Measurements from ENCODE around the gene BUD31. TPM values are rescaled to one million over a fixed set of nuclear protein-coding genes. Genes with fewer than 3 reads are reported as not detected.

The BUD31 gene
- total and polyA plus RNA-seq, 2 experiments from 2014 or later = 77.1 to 247 TPM

DNA sequence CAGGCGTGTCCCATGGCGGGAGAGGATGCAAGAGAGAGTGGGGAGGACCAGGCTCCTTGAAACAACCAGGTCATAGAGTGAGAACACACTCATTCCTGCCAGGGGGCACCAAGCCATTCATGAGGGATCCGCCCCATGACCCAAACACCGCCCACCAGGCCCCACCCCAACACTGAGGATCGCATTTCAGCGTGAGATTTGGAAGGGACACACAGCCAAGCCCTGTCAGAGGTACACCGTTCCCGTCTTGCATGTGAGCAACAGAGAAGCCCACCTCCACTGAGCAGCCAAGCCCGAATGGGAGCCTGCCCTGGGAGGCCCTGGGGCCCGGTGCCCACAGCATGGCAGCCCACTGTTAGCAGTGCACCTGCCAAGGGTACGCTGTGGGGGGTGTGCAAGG lies 42.1 kb upstream of the BUD31 start (continued):
- TF ChIP-seq REST (IDR thresholded peaks at IDR 0.05; ENCODE audit: unreplicated experiment) (no peak), NANOG (IDR thresholded peaks at IDR 0.05; ENCODE audit: borderline replicate concordance) (no peak), CTCF (conservative IDR thresholded peaks at IDR 0.05; ENCODE audit: low read depth in 2 of 2) (no peak; a peak in 1 of 4 replicates)

GRCh38 chr7:99368750-99369389 lies 39.9 kb upstream of the BUD31 start:
- no peak overlapping the region; the same call in 1 of the 2 replicates for H3K27ac ChIP-seq (ENCODE audit: low read depth)
- peak; percentile 23 for DNase-seq (ENCODE audit: low spot score)
- TF ChIP-seq POLR2AphosphoS5 (IDR thresholded peaks at IDR 0.05; ENCODE audit: low read depth) (no peak), EZH2phosphoT487 (IDR thresholded peaks at IDR 0.05; ENCODE audit: unreplicated experiment) (no peak), JUNB (IDR thresholded peaks at IDR 0.05; ENCODE audit: unreplicated experiment) (no peak), CTCF (conservative IDR thresholded peaks at IDR 0.05; ENCODE audit: low read depth in 2 of 2) (no peak), EZH2 (IDR thresholded peaks at IDR 0.05; ENCODE audit: low read depth, unreplicated experiment) (no peak)
- TF ChIP-seq, protein P1, sequence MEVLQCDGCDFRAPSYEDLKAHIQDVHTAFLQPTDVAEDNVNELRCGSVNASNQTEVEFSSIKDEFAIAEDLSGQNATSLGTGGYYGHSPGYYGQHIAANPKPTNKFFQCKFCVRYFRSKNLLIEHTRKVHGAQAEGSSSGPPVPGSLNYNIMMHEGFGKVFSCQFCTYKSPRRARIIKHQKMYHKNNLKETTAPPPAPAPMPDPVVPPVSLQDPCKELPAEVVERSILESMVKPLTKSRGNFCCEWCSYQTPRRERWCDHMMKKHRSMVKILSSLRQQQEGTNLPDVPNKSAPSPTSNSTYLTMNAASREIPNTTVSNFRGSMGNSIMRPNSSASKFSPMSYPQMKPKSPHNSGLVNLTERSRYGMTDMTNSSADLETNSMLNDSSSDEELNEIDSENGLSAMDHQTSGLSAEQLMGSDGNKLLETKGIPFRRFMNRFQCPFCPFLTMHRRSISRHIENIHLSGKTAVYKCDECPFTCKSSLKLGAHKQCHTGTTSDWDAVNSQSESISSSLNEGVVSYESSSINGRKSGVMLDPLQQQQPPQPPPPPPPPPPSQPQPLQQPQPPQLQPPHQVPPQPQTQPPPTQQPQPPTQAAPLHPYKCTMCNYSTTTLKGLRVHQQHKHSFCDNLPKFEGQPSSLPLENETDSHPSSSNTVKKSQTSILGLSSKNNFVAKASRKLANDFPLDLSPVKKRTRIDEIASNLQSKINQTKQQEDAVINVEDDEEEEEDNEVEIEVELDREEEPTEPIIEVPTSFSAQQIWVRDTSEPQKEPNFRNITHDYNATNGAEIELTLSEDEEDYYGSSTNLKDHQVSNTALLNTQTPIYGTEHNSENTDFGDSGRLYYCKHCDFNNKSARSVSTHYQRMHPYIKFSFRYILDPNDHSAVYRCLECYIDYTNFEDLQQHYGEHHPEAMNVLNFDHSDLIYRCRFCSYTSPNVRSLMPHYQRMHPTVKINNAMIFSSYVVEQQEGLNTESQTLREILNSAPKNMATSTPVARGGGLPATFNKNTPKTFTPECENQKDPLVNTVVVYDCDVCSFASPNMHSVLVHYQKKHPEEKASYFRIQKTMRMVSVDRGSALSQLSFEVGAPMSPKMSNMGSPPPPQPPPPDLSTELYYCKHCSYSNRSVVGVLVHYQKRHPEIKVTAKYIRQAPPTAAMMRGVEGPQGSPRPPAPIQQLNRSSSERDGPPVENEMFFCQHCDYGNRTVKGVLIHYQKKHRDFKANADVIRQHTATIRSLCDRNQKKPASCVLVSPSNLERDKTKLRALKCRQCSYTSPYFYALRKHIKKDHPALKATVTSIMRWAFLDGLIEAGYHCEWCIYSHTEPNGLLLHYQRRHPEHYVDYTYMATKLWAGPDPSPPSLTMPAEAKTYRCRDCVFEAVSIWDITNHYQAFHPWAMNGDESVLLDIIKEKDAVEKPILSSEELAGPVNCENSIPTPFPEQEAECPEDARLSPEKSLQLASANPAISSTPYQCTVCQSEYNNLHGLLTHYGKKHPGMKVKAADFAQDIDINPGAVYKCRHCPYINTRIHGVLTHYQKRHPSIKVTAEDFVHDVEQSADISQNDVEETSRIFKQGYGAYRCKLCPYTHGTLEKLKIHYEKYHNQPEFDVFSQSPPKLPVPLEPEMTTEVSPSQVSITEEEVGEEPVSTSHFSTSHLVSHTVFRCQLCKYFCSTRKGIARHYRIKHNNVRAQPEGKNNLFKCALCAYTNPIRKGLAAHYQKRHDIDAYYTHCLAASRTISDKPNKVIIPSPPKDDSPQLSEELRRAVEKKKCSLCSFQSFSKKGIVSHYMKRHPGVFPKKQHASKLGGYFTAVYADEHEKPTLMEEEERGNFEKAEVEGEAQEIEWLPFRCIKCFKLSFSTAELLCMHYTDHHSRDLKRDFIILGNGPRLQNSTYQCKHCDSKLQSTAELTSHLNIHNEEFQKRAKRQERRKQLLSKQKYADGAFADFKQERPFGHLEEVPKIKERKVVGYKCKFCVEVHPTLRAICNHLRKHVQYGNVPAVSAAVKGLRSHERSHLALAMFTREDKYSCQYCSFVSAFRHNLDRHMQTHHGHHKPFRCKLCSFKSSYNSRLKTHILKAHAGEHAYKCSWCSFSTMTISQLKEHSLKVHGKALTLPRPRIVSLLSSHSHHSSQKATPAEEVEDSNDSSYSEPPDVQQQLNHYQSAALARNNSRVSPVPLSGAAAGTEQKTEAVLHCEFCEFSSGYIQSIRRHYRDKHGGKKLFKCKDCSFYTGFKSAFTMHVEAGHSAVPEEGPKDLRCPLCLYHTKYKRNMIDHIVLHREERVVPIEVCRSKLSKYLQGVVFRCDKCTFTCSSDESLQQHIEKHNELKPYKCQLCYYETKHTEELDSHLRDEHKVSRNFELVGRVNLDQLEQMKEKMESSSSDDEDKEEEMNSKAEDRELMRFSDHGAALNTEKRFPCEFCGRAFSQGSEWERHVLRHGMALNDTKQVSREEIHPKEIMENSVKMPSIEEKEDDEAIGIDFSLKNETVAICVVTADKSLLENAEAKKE (CRISPR knock-in tag; IDR thresholded peaks at IDR 0.05) = no peak
- TF ChIP-seq, protein P2, sequence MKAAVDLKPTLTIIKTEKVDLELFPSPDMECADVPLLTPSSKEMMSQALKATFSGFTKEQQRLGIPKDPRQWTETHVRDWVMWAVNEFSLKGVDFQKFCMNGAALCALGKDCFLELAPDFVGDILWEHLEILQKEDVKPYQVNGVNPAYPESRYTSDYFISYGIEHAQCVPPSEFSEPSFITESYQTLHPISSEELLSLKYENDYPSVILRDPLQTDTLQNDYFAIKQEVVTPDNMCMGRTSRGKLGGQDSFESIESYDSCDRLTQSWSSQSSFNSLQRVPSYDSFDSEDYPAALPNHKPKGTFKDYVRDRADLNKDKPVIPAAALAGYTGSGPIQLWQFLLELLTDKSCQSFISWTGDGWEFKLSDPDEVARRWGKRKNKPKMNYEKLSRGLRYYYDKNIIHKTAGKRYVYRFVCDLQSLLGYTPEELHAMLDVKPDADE (IDR thresholded peaks at IDR 0.05) = no peak

More at GRCh38 chr7:99368750-99369389, 39.9 kb upstream of the BUD31 start:
- H3F3A ChIP-seq (replicated peaks; ENCODE audit: low read depth) = 0 out of 2 replicates have a peak, but pooled peaks cover 8% of the 10 kb centered on the region
- Mint-ChIP-seq H3K27ac (no peak overlapping the region), H3K4me3 (no peak overlapping the region), H3K4me1 (peaks cover 20% of the 10 kb centered on the region), H3K27me3 (ENCODE audit: insufficient read depth, low read depth, poor library complexity) (peaks cover 9% of the 10 kb centered on the region), H3K9me3 (no peaks in the 10 kb centered on the region), H3K36me3 (ENCODE audit: low read depth) (peaks cover 19% of the 10 kb centered on the region)
- no peak for ATAC-seq
- no peak overlapping the region for H3K4me3 ChIP-seq
- no peaks in the 10 kb centered on the region for H3K27me3 ChIP-seq (ENCODE audit: insufficient read depth)
- peaks cover 5% of the 10 kb centered on the region for H3K4me1 ChIP-seq (ENCODE audit: insufficient read depth)
- no peak overlapping the region for H3K4me2 ChIP-seq
- H2AFZ ChIP-seq = no peak overlapping the region
- peaks cover 8% of the 10 kb centered on the region; the same call in 1 of the 2 replicates for H3K36me3 ChIP-seq (ENCODE audit: insufficient read depth)
- no peaks in the 10 kb centered on the region for H4K20me1 ChIP-seq (replicated peaks; ENCODE audit: insufficient read depth)
- H3K79me2 ChIP-seq (replicated peaks; ENCODE audit: insufficient read depth) = no peaks in the 10 kb centered on the region
- H3K9me2 ChIP-seq (ENCODE audit: insufficient read depth) = no peaks in the 10 kb centered on the region
